Measurements from ENCODE around the gene BLOC1S5.

Gene BLOC1S5

GRCh38 chr6:8027965-8028651, 36.1 kb downstream of the BLOC1S5 start:
- Histone ChIP-seq H3K27me3 (replicated peaks; ENCODE audit: insufficient read depth, low read length) (no peaks in the 10 kb centered on the region), H3K9ac (ENCODE audit: low read length) (no peak overlapping the region), H3K4me2 (ENCODE audit: low read depth, low read length) (no peak overlapping the region), H3K36me3 (replicated peaks; ENCODE audit: insufficient read depth, low read length) (no peaks in the 10 kb centered on the region), H3K4me3 (ENCODE audit: low read length) (no peak overlapping the region), H3K79me2 (ENCODE audit: low read length) (no peaks in the 10 kb centered on the region), H3K4me1 (ENCODE audit: low read length) (no peaks in the 10 kb centered on the region), H4K20me1 (ENCODE audit: insufficient read depth, low read length) (no peaks in the 10 kb centered on the region), H2AFZ (ENCODE audit: low read length) (no peak overlapping the region), H3F3A (ENCODE audit: insufficient read depth, low read length) (no peaks in the 10 kb centered on the region), H3K9me2 (replicated peaks; ENCODE audit: insufficient read depth, low read length) (no peaks in the 10 kb centered on the region), H3K27ac (ENCODE audit: low read length) (no peak overlapping the region), H3K9me3 (replicated peaks; ENCODE audit: insufficient read depth, low read length) (no peaks in the 10 kb centered on the region)
- no peak for DNase-seq
- TF ChIP-seq CTCF (IDR thresholded peaks at IDR 0.05; ENCODE audit: low read length) = no peak
- no peak for TF ChIP-seq EZH2 (optimal IDR thresholded peaks at IDR 0.05; ENCODE audit: low read depth, low read length)
- no peak for TF ChIP-seq EZH2phosphoT487 (IDR thresholded peaks at IDR 0.05; ENCODE audit: low read length)

GRCh38 chr6:8026800-8027199, 37.4 kb downstream of the BLOC1S5 start:
- Histone ChIP-seq H3K9me2 (replicated peaks; ENCODE audit: insufficient read depth, low read length) (no peaks in the 10 kb centered on the region), H3K9ac (ENCODE audit: low read length) (no peak overlapping the region), H3K4me1 (ENCODE audit: low read length) (no peaks in the 10 kb centered on the region), H3K27ac (ENCODE audit: low read length) (no peak overlapping the region), H4K20me1 (ENCODE audit: insufficient read depth, low read length) (no peaks in the 10 kb centered on the region), H3K4me2 (ENCODE audit: low read depth, low read length) (no peak overlapping the region), H3F3A (ENCODE audit: insufficient read depth, low read length) (no peaks in the 10 kb centered on the region), H3K27me3 (replicated peaks; ENCODE audit: insufficient read depth, low read length) (no peaks in the 10 kb centered on the region), H3K79me2 (ENCODE audit: low read length) (no peaks in the 10 kb centered on the region), H3K4me3 (ENCODE audit: low read length) (no peak overlapping the region), H3K36me3 (replicated peaks; ENCODE audit: insufficient read depth, low read length) (no peaks in the 10 kb centered on the region), H3K9me3 (replicated peaks; ENCODE audit: insufficient read depth, low read length) (no peaks in the 10 kb centered on the region), H2AFZ (ENCODE audit: low read length) (no peak overlapping the region)
- DNase-seq = no peak
- no peak for TF ChIP-seq CTCF (IDR thresholded peaks at IDR 0.05; ENCODE audit: low read length)
- no peak for TF ChIP-seq EZH2phosphoT487 (IDR thresholded peaks at IDR 0.05; ENCODE audit: low read length)
- TF ChIP-seq EZH2 (optimal IDR thresholded peaks at IDR 0.05; ENCODE audit: low read depth, low read length) = no peak

GRCh38 chr6:8025191-8025590, 39.0 kb downstream of the BLOC1S5 start:
- Histone ChIP-seq H2AFZ (ENCODE audit: low read length) (no peak overlapping the region), H4K20me1 (ENCODE audit: insufficient read depth, low read length) (no peaks in the 10 kb centered on the region), H3K9me3 (replicated peaks; ENCODE audit: insufficient read depth, low read length) (no peaks in the 10 kb centered on the region), H3K4me3 (ENCODE audit: low read length) (no peak overlapping the region), H3K27me3 (replicated peaks; ENCODE audit: insufficient read depth, low read length) (no peaks in the 10 kb centered on the region), H3K9ac (ENCODE audit: low read length) (no peak overlapping the region), H3K79me2 (ENCODE audit: low read length) (no peaks in the 10 kb centered on the region), H3K9me2 (replicated peaks; ENCODE audit: insufficient read depth, low read length) (no peaks in the 10 kb centered on the region), H3K36me3 (replicated peaks; ENCODE audit: insufficient read depth, low read length) (no peaks in the 10 kb centered on the region), H3K4me1 (ENCODE audit: low read length) (no peaks in the 10 kb centered on the region), H3F3A (ENCODE audit: insufficient read depth, low read length) (no peaks in the 10 kb centered on the region), H3K4me2 (ENCODE audit: low read depth, low read length) (no peak overlapping the region), H3K27ac (ENCODE audit: low read length) (no peak overlapping the region)
- TF ChIP-seq EZH2phosphoT487 (IDR thresholded peaks at IDR 0.05; ENCODE audit: low read length) = no peak
- TF ChIP-seq EZH2 (optimal IDR thresholded peaks at IDR 0.05; ENCODE audit: low read depth, low read length) = no peak
- TF ChIP-seq CTCF (IDR thresholded peaks at IDR 0.05; ENCODE audit: low read length) = no peak
- DNase-seq = no peak
